Measurements from ENCODE around the gene EEF1A1. TPM values are rescaled to one million over a fixed set of nuclear protein-coding genes. Genes with fewer than 3 reads are reported as not detected.

Gene EEF1A1
- total and polyA plus RNA-seq, 2 donors (not counting 1 experiment from before 2014, with no cell fraction given): 15,755 to 21,405 TPM

- H3K4me1 ChIP-seq (ENCODE audit: control insufficient read depth, extremely low read depth, insufficient read depth, low read length): no peaks in the 10 kb centered on the region
- H3K27me3 ChIP-seq (ENCODE audit: control insufficient read depth, insufficient read depth, low read length): no peaks in the 10 kb centered on the region
- H4K20me1 ChIP-seq (ENCODE audit: control insufficient read depth, extremely low read depth, insufficient read depth, low read length): no peaks in the 10 kb centered on the region
- H3K36me3 ChIP-seq (ENCODE audit: control insufficient read depth, insufficient read depth, low read length): no peaks in the 10 kb centered on the region
- no peak overlapping the region for H3K4me2 ChIP-seq (ENCODE audit: extremely low read depth, insufficient read depth, low read length)
- H3K9ac ChIP-seq (ENCODE audit: insufficient read depth, low read length): no peak overlapping the region
- H3K9me3 ChIP-seq (ENCODE audit: control insufficient read depth, insufficient read depth, low read depth, low read length): no peaks in the 10 kb centered on the region
- no peak overlapping the region for H2AFZ ChIP-seq (ENCODE audit: low read length)
- no peaks in the 10 kb centered on the region for H3K79me2 ChIP-seq (ENCODE audit: control insufficient read depth, insufficient read depth, low read length)
- no peak for TF ChIP-seq EZH2 (IDR thresholded peaks at IDR 0.05; ENCODE audit: low read length, missing control alignments)
- TF ChIP-seq, protein P1, sequence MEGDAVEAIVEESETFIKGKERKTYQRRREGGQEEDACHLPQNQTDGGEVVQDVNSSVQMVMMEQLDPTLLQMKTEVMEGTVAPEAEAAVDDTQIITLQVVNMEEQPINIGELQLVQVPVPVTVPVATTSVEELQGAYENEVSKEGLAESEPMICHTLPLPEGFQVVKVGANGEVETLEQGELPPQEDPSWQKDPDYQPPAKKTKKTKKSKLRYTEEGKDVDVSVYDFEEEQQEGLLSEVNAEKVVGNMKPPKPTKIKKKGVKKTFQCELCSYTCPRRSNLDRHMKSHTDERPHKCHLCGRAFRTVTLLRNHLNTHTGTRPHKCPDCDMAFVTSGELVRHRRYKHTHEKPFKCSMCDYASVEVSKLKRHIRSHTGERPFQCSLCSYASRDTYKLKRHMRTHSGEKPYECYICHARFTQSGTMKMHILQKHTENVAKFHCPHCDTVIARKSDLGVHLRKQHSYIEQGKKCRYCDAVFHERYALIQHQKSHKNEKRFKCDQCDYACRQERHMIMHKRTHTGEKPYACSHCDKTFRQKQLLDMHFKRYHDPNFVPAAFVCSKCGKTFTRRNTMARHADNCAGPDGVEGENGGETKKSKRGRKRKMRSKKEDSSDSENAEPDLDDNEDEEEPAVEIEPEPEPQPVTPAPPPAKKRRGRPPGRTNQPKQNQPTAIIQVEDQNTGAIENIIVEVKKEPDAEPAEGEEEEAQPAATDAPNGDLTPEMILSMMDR (conservative IDR thresholded peaks at IDR 0.05 in 1 of 2, IDR thresholded peaks at IDR 0.05 in 1 of 2; ENCODE audit: low read depth in 1 of 2, low read length in 2 of 2): no peak
- H3K4me3 ChIP-seq (replicated peaks in 1 of 4; ENCODE audit: control extremely low read depth in 1 of 4, insufficient read depth in 1 of 4, low read depth in 3 of 4, low read length in 4 of 4): no peak overlapping the region
- no peak overlapping the region for H3K27ac ChIP-seq (ENCODE audit: insufficient read depth, low read length)
- no peak for DNase-seq (ENCODE audit: low read depth in 2 of 2)
Measured at GRCh38 chr6:73538116-73538779, 17.4 kb upstream of the EEF1A1 start.

DNA sequence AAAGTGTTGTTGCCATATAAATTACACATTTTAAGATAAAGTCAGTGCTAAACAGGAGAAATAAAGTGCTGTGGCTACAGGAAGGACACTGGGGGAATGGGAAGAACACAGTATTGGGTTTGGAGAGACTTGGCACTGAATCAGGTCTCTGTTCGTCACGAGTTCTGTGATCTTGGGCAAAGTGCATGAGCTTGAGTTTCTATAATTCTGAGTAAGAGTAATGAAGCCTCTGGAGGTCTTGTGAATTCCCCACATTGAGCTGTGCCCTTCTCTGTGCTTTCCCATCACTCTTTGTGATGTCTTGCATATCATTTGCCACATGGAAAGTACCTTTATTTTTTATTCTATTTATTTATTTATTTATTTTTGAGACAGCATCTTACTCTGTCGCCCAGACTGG, 16.8 kb upstream of the EEF1A1 start:
- Histone ChIP-seq H3K9ac (ENCODE audit: insufficient read depth, low read length) (no peak overlapping the region), H3K79me2 (ENCODE audit: control insufficient read depth, insufficient read depth, low read length) (no peaks in the 10 kb centered on the region), H3K9me3 (ENCODE audit: control insufficient read depth, insufficient read depth, low read depth, low read length) (no peaks in the 10 kb centered on the region), H3K4me2 (ENCODE audit: extremely low read depth, insufficient read depth, low read length) (no peak overlapping the region), H2AFZ (ENCODE audit: low read length) (no peak overlapping the region), H3K4me3 (replicated peaks in 1 of 4; ENCODE audit: control extremely low read depth in 1 of 4, insufficient read depth in 1 of 4, low read depth in 3 of 4, low read length in 4 of 4) (no peak overlapping the region), H4K20me1 (ENCODE audit: control insufficient read depth, extremely low read depth, insufficient read depth, low read length) (no peaks in the 10 kb centered on the region), H3K27me3 (ENCODE audit: control insufficient read depth, insufficient read depth, low read length) (no peaks in the 10 kb centered on the region), H3K27ac (ENCODE audit: insufficient read depth, low read length) (no peak overlapping the region), H3K4me1 (ENCODE audit: control insufficient read depth, extremely low read depth, insufficient read depth, low read length) (no peaks in the 10 kb centered on the region), H3K36me3 (ENCODE audit: control insufficient read depth, insufficient read depth, low read length) (no peaks in the 10 kb centered on the region)
- DNase-seq (ENCODE audit: low read depth in 2 of 2): no peak
- TF ChIP-seq EZH2 (IDR thresholded peaks at IDR 0.05; ENCODE audit: low read length, missing control alignments): no peak
- TF ChIP-seq, protein P1 (conservative IDR thresholded peaks at IDR 0.05 in 1 of 2, IDR thresholded peaks at IDR 0.05 in 1 of 2; ENCODE audit: low read depth in 1 of 2, low read length in 2 of 2): no peak

DNA sequence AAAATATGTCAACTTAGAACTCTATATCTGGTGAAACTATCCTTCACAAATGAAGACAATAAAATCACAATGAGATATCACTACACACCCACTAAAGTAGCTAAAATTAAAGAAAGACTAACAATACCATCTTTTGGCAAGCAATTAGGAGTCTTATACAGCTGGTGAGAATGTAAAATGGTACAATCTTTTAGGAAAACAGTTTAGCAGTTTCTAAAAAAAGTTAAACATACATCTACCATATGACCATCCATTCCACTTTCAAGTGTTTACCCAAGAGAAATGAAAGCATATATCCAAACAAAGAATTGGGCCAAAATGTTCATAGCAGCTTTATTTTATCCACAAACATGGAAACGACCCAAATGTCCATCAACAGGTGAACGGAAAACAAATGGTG, 13.8 kb upstream of the EEF1A1 start:
- no peaks in the 10 kb centered on the region for H3K36me3 ChIP-seq (ENCODE audit: control insufficient read depth, insufficient read depth, low read length)
- no peaks in the 10 kb centered on the region for H3K79me2 ChIP-seq (ENCODE audit: control insufficient read depth, insufficient read depth, low read length)
- no peak overlapping the region for H2AFZ ChIP-seq (ENCODE audit: low read length)
- no peak for TF ChIP-seq EZH2 (IDR thresholded peaks at IDR 0.05; ENCODE audit: low read length, missing control alignments)
- TF ChIP-seq, protein P1 (conservative IDR thresholded peaks at IDR 0.05 in 1 of 2, IDR thresholded peaks at IDR 0.05 in 1 of 2; ENCODE audit: low read depth in 1 of 2, low read length in 2 of 2): no peak
- H3K4me1 ChIP-seq (ENCODE audit: control insufficient read depth, extremely low read depth, insufficient read depth, low read length): no peaks in the 10 kb centered on the region
- DNase-seq (ENCODE audit: low read depth in 2 of 2): no peak
- no peak overlapping the region for H3K4me2 ChIP-seq (ENCODE audit: extremely low read depth, insufficient read depth, low read length)
- no peak overlapping the region for H3K9ac ChIP-seq (ENCODE audit: insufficient read depth, low read length)
- H4K20me1 ChIP-seq (ENCODE audit: control insufficient read depth, extremely low read depth, insufficient read depth, low read length): no peaks in the 10 kb centered on the region
- no peak overlapping the region for H3K4me3 ChIP-seq (replicated peaks in 1 of 4; ENCODE audit: control extremely low read depth in 1 of 4, insufficient read depth in 1 of 4, low read depth in 3 of 4, low read length in 4 of 4)
- H3K9me3 ChIP-seq (ENCODE audit: control insufficient read depth, insufficient read depth, low read depth, low read length): no peaks in the 10 kb centered on the region
- H3K27ac ChIP-seq (ENCODE audit: insufficient read depth, low read length): no peak overlapping the region
- H3K27me3 ChIP-seq (ENCODE audit: control insufficient read depth, insufficient read depth, low read length): no peaks in the 10 kb centered on the region
